ENCODE results near the gene WFIKKN2.
"Not testable (repeated sequence)": the region's sequence is repeated elsewhere in the genome, so short reads cannot be mapped to it uniquely, and the experiment has no call there.

Gene WFIKKN2

DNA sequence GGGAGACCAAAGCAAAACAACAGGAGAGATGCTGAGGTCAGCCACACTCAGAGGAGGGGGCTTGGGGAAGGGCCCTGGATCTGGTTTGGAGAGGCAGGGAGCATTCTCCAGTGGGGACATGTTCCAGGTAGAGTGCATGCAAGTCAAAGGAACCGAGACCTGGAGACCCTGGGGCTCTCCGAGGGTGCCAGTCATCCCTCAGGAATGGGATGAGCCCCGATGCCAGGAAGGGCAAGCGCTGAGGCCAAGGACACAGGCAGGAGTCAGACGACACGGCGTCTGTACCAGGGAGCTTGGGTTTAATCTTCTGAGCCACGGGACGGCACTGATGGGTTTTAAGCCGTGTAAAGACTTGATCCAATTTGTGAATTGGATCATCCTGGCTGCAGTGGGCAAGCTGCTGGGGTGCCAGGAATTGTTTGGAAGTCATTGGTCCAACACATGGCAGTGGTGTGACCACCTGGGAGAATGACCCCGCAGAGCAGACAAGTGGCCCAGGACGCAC is 35.1 kb upstream of the WFIKKN2 start:
- CTCF ChIA-PET: interaction anchor here (1.3 kb wide), 1 partner anchor 17 kb away, joined by 4 read pairs; no protein-coding TSS in a partner anchor
- no peak for DNase-seq (ENCODE audit: extremely low spot score)
- POLR2A ChIA-PET: no interaction called here
- no peak for TF ChIP-seq TARDBP (IDR thresholded peaks at IDR 0.05)
- TF ChIP-seq ARNT (IDR thresholded peaks at IDR 0.05): no peak
- TF ChIP-seq FOXK2 (IDR thresholded peaks at IDR 0.05): no peak
- TF ChIP-seq ZNF384 (IDR thresholded peaks at IDR 0.05): no peak
- no peak for TF ChIP-seq LEF1 (IDR thresholded peaks at IDR 0.05; ENCODE audit: borderline replicate concordance)
- TF ChIP-seq, protein P1, sequence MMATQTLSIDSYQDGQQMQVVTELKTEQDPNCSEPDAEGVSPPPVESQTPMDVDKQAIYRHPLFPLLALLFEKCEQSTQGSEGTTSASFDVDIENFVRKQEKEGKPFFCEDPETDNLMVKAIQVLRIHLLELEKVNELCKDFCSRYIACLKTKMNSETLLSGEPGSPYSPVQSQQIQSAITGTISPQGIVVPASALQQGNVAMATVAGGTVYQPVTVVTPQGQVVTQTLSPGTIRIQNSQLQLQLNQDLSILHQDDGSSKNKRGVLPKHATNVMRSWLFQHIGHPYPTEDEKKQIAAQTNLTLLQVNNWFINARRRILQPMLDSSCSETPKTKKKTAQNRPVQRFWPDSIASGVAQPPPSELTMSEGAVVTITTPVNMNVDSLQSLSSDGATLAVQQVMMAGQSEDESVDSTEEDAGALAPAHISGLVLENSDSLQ (IDR thresholded peaks at IDR 0.05): no peak
- TF ChIP-seq SP1 (IDR thresholded peaks at IDR 0.05): no peak
- no peak for TF ChIP-seq FOXA1 (IDR thresholded peaks at IDR 0.05)

DNA sequence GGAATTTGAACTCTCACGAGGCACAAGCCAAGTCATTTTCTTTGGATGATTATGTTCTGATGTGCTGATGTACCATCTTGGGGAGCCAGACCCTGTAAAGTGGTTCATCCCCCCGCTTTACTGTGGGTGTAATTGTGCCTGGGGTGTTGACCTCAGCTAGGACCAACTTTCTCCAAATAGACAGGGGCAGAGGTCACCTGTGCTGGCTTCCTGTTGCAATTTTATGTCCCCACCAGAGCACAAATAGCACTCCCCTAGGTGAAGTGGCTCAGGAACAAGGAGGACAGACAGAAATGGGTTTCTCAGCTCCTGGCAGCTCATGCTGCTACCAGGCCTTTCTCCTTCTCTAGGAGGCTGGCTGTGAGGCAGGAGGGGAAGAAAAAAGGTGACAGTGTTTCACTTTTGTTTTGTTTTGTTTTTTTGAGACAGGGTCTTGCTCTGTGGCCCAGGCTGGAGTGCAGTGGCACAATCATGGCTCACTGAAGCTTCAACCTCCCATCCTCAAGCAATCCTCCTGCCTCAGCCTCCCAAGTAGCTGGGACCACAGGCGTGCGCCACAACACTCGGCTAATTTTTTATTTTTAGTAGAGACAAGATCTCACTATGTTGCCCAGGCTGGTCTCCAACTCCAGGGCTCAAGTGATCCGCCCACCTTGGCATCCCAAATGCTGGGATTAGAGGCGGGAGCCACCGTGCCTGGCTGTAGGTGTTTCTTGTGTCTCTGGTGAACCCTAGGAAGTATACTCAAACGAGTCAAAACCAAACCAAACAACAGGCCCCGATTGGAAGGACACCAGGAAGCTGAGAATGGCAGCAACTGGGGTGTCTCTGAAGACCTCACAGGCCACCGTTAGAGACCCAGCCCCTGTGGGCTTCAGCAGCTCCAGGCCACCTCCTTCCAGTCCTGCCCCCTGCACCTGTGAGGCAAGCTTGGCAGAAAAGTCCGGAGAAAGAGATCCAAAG is 32.5 kb upstream of the WFIKKN2 start:
- ChIA-PET POLR2A (interaction anchor here (0.5 kb wide), 1 partner anchor 7 kb away, joined by 3 read pairs; no protein-coding TSS in a partner anchor), CTCF (interaction anchor here (0.6 to 1.9 kb wide), 3 partner anchors 14 to 41 kb away, joined by 3 to 6 read pairs (median 5); no protein-coding TSS in a partner anchor)
- no peak for DNase-seq (ENCODE audit: extremely low spot score)
- TF ChIP-seq L3MBTL2 (conservative IDR thresholded peaks at IDR 0.05) (no peak), ARNT (IDR thresholded peaks at IDR 0.05) (no peak), FOXK2 (IDR thresholded peaks at IDR 0.05) (no peak), LEF1 (IDR thresholded peaks at IDR 0.05; ENCODE audit: borderline replicate concordance) (no peak), TARDBP (IDR thresholded peaks at IDR 0.05) (no peak), FOXA1 (IDR thresholded peaks at IDR 0.05) (no peak), ZNF384 (IDR thresholded peaks at IDR 0.05) (no peak), SUZ12 (IDR thresholded peaks at IDR 0.05) (no peak), NFRKB (IDR thresholded peaks at IDR 0.05) (no peak), CTBP1 (IDR thresholded peaks at IDR 0.05; ENCODE audit: borderline replicate concordance) (no peak), BHLHE40 (IDR thresholded peaks at IDR 0.05; ENCODE audit: borderline replicate concordance) (no peak)

DNA sequence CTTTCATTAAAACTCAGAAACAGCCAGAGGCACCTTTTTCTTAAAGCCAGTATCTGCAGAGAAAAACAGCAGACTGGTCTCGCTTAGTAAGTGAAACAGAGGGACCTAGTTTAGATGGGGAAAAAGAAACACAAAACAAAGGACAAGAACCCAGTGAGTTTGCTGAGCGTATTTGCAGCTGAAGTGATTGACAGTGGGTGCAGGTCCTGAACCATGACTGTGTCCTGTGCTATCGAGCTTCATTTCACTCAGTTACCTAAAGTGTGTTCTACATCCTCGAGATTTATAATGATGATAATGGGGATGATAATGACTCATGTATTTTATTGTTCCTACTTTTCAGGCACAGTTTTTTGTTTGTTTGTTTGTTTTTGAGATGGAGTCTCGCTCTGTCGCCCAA is 31.7 kb upstream of the WFIKKN2 start:
- CTCF ChIA-PET: interaction anchor here (1.0 to 1.9 kb wide), 2 partner anchors 13 to 20 kb away, joined by 5 to 6 read pairs; no protein-coding TSS in a partner anchor
- TF ChIP-seq, protein P1 (IDR thresholded peaks at IDR 0.05): peak; percentile 85
- no peak for TF ChIP-seq L3MBTL2 (conservative IDR thresholded peaks at IDR 0.05)
- no peak for DNase-seq (ENCODE audit: extremely low spot score)
- POLR2A ChIA-PET: interaction anchor here (0.5 kb wide), 1 partner anchor 8 kb away, joined by 3 read pairs; no protein-coding TSS in a partner anchor

DNA sequence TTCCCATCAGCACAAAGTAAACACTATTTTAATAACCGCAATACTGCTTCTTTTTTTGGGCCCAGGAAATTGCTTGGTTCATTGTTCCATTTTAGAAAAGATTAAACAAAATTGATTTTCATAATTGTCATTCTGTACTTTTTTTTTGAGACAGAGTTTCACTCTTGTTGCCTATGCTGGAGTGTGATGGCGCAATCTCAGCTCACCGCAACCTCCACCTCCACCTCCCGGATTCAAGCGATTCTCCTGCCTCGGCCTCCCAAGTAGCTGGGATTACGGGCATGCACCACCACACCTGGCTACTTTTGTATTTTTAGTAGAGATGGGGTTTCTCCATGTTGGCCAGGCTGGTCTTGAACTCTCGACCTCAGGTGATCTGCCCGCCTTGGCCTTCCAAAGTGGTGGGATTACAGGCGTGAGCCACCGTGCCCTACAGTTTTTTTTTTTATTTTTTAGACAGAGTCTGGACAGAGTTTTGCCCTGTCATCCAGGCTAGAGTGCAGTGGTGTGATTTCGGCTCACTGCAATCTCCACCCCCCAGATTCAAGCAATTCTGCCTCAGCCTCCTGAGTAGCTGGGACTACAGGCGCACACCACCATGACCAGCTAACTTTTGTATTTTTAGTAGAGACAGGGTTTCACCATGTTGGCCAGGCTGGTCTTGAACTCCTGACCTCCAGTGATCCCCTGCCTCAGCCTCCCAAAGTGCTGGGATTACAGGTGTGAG is 30.5 kb upstream of the WFIKKN2 start:
- DNase-seq (ENCODE audit: extremely low spot score); POLR2A ChIA-PET; CTCF ChIA-PET: not testable (repeated sequence)

DNA sequence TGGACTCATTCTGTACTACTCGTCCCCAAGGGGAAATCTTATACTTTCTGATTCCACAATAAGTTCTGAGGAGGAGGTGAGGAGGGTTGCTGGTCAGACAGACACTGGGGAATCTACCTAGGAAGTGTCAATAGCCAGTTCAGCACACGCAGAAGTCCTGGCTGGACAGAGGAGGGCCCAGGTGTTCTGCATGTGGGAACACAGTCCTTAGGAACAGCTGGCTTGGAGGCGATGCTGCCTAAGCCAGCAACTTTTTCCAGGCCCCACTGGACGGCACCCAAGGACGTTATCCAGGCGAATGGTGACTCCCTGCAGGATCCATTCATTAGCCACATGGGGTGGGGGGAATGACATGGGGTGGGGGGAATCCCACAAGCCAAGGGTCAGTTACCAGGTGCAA is 29.9 kb upstream of the WFIKKN2 start:
- DNase-seq (ENCODE audit: extremely low spot score): no peak
- TF ChIP-seq ARNT (IDR thresholded peaks at IDR 0.05) (no peak), ZNF384 (IDR thresholded peaks at IDR 0.05) (no peak), FOXK2 (IDR thresholded peaks at IDR 0.05) (no peak), ELF4 (IDR thresholded peaks at IDR 0.05) (no peak), SUZ12 (IDR thresholded peaks at IDR 0.05) (no peak), NFRKB (IDR thresholded peaks at IDR 0.05) (no peak), TARDBP (IDR thresholded peaks at IDR 0.05) (no peak)
- POLR2A ChIA-PET: interaction anchor here (1.4 kb wide), 1 partner anchor 9 kb away, joined by 3 read pairs; no protein-coding TSS in a partner anchor
- CTCF ChIA-PET: interaction anchor here (1.1 to 1.3 kb wide), 2 partner anchors 11 to 21 kb away, joined by 4 to 7 read pairs; no protein-coding TSS in a partner anchor

DNA sequence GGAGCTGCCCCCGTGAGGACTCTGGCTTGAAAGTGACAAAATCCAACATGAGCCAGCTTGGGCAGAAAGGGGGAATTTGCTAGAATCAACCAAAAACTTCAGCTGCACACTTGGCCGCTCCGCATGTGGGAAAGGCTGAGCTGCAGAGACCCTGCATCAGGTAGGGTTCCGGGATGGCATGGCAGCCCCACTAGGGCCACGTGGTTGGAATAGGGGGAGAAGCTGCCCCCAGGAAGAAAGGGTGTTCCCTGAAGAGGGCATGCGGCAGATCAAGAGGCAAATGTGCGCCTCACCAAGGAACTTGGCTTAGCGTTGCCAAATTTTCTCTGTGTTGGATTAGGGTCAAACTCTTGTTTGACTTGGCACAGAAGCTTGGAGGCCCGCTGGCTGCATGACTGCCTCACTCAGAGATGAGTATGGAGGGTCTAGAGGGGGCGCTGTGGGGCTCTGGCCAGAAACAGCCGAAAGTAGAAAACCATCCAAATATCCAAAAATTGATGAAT is 29.2 kb upstream of the WFIKKN2 start:
- TF ChIP-seq CTBP1 (IDR thresholded peaks at IDR 0.05; ENCODE audit: borderline replicate concordance) (no peak), SUZ12 (IDR thresholded peaks at IDR 0.05) (no peak), LEF1 (IDR thresholded peaks at IDR 0.05; ENCODE audit: borderline replicate concordance) (no peak), ARNT (IDR thresholded peaks at IDR 0.05) (no peak), ZNF384 (IDR thresholded peaks at IDR 0.05) (no peak), ELF4 (IDR thresholded peaks at IDR 0.05) (no peak), SP1 (IDR thresholded peaks at IDR 0.05) (no peak)
- no peak for DNase-seq (ENCODE audit: extremely low spot score)
- ChIA-PET POLR2A (interaction anchor here (1.4 kb wide), 1 partner anchor 9 kb away, joined by 3 read pairs; no protein-coding TSS in a partner anchor), CTCF (interaction anchor here (0.6 to 1.3 kb wide), 4 partner anchors 11 to 120 kb away, joined by 3 to 7 read pairs (median 4); no protein-coding TSS in a partner anchor)

DNA sequence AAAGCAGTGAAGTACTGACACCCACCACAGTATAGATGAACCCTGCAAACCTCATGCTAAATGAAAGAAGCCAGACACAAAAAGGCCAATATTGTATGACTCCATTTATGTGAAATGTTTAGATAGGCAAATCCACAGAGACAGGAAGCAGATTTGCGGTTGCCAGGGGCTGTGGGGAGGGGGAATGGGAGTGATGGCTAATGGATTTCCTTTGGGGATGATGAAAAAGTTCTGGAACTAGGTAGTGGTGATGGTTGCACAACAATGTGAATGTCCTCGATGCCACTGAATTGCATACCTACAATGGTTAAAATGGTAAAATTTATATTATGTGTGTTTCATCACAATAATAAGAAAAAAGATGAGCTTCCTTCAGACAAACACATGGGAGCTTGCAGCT is 28.4 kb upstream of the WFIKKN2 start:
- ChIA-PET POLR2A (no interaction called here), CTCF (interaction anchor here (0.6 to 1.4 kb wide), 3 partner anchors 8 to 12 kb away, joined by 3 to 4 read pairs (median 3); no protein-coding TSS in a partner anchor)
- TF ChIP-seq FOXA1 (IDR thresholded peaks at IDR 0.05): no peak
- TF ChIP-seq FOXK2 (IDR thresholded peaks at IDR 0.05): no peak
- no peak for TF ChIP-seq LEF1 (IDR thresholded peaks at IDR 0.05; ENCODE audit: borderline replicate concordance)
- TF ChIP-seq, protein P1 (IDR thresholded peaks at IDR 0.05): no peak
- no peak for TF ChIP-seq HDGF (IDR thresholded peaks at IDR 0.05; ENCODE audit: borderline replicate concordance)
- no peak for TF ChIP-seq CTBP1 (IDR thresholded peaks at IDR 0.05; ENCODE audit: borderline replicate concordance)
- TF ChIP-seq L3MBTL2 (conservative IDR thresholded peaks at IDR 0.05): no peak
- no peak for TF ChIP-seq ARNT (IDR thresholded peaks at IDR 0.05)
- TF ChIP-seq ELF4 (IDR thresholded peaks at IDR 0.05): no peak
- TF ChIP-seq SUZ12 (IDR thresholded peaks at IDR 0.05): no peak
- no peak for TF ChIP-seq BHLHE40 (IDR thresholded peaks at IDR 0.05; ENCODE audit: borderline replicate concordance)
- no peak for TF ChIP-seq NFRKB (IDR thresholded peaks at IDR 0.05)
- no peak for TF ChIP-seq TARDBP (IDR thresholded peaks at IDR 0.05)
- no peak for TF ChIP-seq ZNF384 (IDR thresholded peaks at IDR 0.05)
- no peak for TF ChIP-seq FOXM1 (IDR thresholded peaks at IDR 0.05; ENCODE audit: borderline replicate concordance)
- TF ChIP-seq SP1 (IDR thresholded peaks at IDR 0.05): no peak
- no peak for DNase-seq (ENCODE audit: extremely low spot score)

Data from HEK293T (cell line).